GM19468 (cell line): Measurements from ENCODE around the gene SLC2A13.
"Not testable (repeated sequence)": the region's sequence is repeated elsewhere in the genome, so short reads cannot be mapped to it uniquely, and the experiment has no call there.

Experiments used
- ATAC-seq: cut with Tn5 transposase; IDR thresholded peaks from one replicate; pipeline ENCODE4 v1.9.1; 2021; ENCODE audit warnings: mild to moderate bottlenecking, moderate library complexity, moderate number of reproducible peaks; ENCODE audit not compliant: unreplicated experiment; ENCODE audit errors: extremely low read depth

SLC2A13 gene

GRCh38 chr12:40047002-40047401 lies 58.9 kb downstream of the SLC2A13 start:
- not testable (repeated sequence) for ATAC-seq

GRCh38 chr12:40045656-40046055 lies 60.2 kb downstream of the SLC2A13 start:
- no peak for ATAC-seq

- no peak for ATAC-seq
Observed at GRCh38 chr12:40044396-40044795, 61.5 kb downstream of the SLC2A13 start.

GRCh38 chr12:40039598-40039997 lies 66.3 kb downstream of the SLC2A13 start:
- ATAC-seq, result no peak

- no peak for ATAC-seq
Observed at GRCh38 chr12:40038619-40039018, 67.3 kb downstream of the SLC2A13 start.

GRCh38 chr12:40034712-40035111 lies 71.2 kb downstream of the SLC2A13 start:
- no peak for ATAC-seq

GRCh38 chr12:40034156-40034555 lies 71.7 kb downstream of the SLC2A13 start:
- no peak for ATAC-seq

- no peak for ATAC-seq
Observed at GRCh38 chr12:40033242-40033630, 72.6 kb downstream of the SLC2A13 start.

- ATAC-seq, result no peak
Observed at GRCh38 chr12:40032433-40033241, 73.2 kb downstream of the SLC2A13 start.

GRCh38 chr12:40031965-40032364 lies 73.9 kb downstream of the SLC2A13 start:
- ATAC-seq, result no peak

- ATAC-seq, result not testable (repeated sequence)
Observed at GRCh38 chr12:40030970-40031369, 74.9 kb downstream of the SLC2A13 start.

- ATAC-seq, result no peak
Observed at GRCh38 chr12:40028296-40028695, 77.6 kb downstream of the SLC2A13 start.

- ATAC-seq, result no peak
Observed at GRCh38 chr12:40022850-40023249, 83.0 kb downstream of the SLC2A13 start.

- no peak for ATAC-seq
Observed at GRCh38 chr12:40020261-40020691, 85.6 kb downstream of the SLC2A13 start.

GRCh38 chr12:40017488-40017887 lies 88.4 kb downstream of the SLC2A13 start:
- no peak for ATAC-seq

GRCh38 chr12:40016980-40017379 lies 88.9 kb downstream of the SLC2A13 start:
- no peak for ATAC-seq

GRCh38 chr12:40015881-40016280 lies 90.0 kb downstream of the SLC2A13 start:
- ATAC-seq, result no peak

- no peak for ATAC-seq
Observed at GRCh38 chr12:40015345-40015744, 90.5 kb downstream of the SLC2A13 start.

- ATAC-seq, result no peak
Observed at GRCh38 chr12:40013847-40014246, 92.0 kb downstream of the SLC2A13 start.

GRCh38 chr12:40013292-40013691 lies 92.6 kb downstream of the SLC2A13 start:
- ATAC-seq, result no peak

- ATAC-seq, result no peak
Observed at GRCh38 chr12:40012711-40013110, 93.2 kb downstream of the SLC2A13 start.

- no peak for ATAC-seq
Observed at GRCh38 chr12:40011775-40012129, 94.1 kb downstream of the SLC2A13 start.
